ENCODE results near the gene GBA2.

GBA2 gene

GRCh38 chr9:35763803-35764202 lies 14.8 kb upstream of the GBA2 start:
- no peak for DNase-seq

GRCh38 chr9:35763181-35763580 lies 14.2 kb upstream of the GBA2 start:
- DNase-seq, result no peak

- DNase-seq, result no peak
These were observed 11.6 kb upstream of the GBA2 start for GRCh38 chr9:35760651-35761050.

GRCh38 chr9:35759795-35760194 lies 10.8 kb upstream of the GBA2 start:
- no peak for DNase-seq

- no peak for DNase-seq
These were observed 9.5 kb upstream of the GBA2 start for GRCh38 chr9:35758475-35759050.

- no peak for DNase-seq
These were observed 8.9 kb upstream of the GBA2 start for GRCh38 chr9:35757892-35758275.

- no peak for DNase-seq
These were observed 8.3 kb upstream of the GBA2 start for GRCh38 chr9:35757226-35757891.

- DNase-seq, result no peak
These were observed 7.5 kb upstream of the GBA2 start for GRCh38 chr9:35756275-35757225.

GRCh38 chr9:35755071-35755470 lies 6.0 kb upstream of the GBA2 start:
- no peak for DNase-seq

GRCh38 chr9:35754264-35754663 lies 5.2 kb upstream of the GBA2 start, which contains the start of gene MSMP:
Gene MSMP (minus strand): TSS chr9:35754276. CDS start chr9:35754129, 147 bp downstream.
- no peak for DNase-seq

- DNase-seq, result no peak
These were observed 4.4 kb upstream of the GBA2 start for GRCh38 chr9:35753466-35753865.

GRCh38 chr9:35750256-35750531 lies 1.2 kb upstream of the GBA2 start:
- no peak for DNase-seq

- no peak for DNase-seq
These were observed 657 bp upstream of the GBA2 start for GRCh38 chr9:35749515-35750255.

- no peak for DNase-seq
These were observed 678 bp downstream of the GBA2 start for GRCh38 chr9:35748242-35748857.

GRCh38 chr9:35746583-35746982 lies 2.4 kb downstream of the GBA2 start:
- DNase-seq, result no peak

- no peak for DNase-seq
These were observed 3.5 kb downstream of the GBA2 start for GRCh38 chr9:35745569-35745968.

- no peak for DNase-seq
These were observed 5.0 kb downstream of the GBA2 start for GRCh38 chr9:35743880-35744518.

GRCh38 chr9:35743452-35743851 lies 5.6 kb downstream of the GBA2 start:
- no peak for DNase-seq

- DNase-seq, result no peak
These were observed 7.3 kb downstream of the GBA2 start for GRCh38 chr9:35741740-35742139.

- no peak for DNase-seq
These were observed 8.8 kb downstream of the GBA2 start for GRCh38 chr9:35740243-35740642.

GRCh38 chr9:35738924-35739323 lies 10.1 kb downstream of the GBA2 start:
- no peak for DNase-seq

- DNase-seq, result no peak
These were observed 10.8 kb downstream of the GBA2 start for GRCh38 chr9:35738186-35738585.
